GM19438 (cell line): ENCODE measurements around the gene MAGED1.

Experiments
- ATAC-seq: cut with Tn5 transposase; IDR thresholded peaks from one replicate; pipeline ENCODE4 v1.9.1; 2021; ENCODE audit warnings: low read depth; ENCODE audit not compliant: unreplicated experiment

MAGED1 gene

DNA sequence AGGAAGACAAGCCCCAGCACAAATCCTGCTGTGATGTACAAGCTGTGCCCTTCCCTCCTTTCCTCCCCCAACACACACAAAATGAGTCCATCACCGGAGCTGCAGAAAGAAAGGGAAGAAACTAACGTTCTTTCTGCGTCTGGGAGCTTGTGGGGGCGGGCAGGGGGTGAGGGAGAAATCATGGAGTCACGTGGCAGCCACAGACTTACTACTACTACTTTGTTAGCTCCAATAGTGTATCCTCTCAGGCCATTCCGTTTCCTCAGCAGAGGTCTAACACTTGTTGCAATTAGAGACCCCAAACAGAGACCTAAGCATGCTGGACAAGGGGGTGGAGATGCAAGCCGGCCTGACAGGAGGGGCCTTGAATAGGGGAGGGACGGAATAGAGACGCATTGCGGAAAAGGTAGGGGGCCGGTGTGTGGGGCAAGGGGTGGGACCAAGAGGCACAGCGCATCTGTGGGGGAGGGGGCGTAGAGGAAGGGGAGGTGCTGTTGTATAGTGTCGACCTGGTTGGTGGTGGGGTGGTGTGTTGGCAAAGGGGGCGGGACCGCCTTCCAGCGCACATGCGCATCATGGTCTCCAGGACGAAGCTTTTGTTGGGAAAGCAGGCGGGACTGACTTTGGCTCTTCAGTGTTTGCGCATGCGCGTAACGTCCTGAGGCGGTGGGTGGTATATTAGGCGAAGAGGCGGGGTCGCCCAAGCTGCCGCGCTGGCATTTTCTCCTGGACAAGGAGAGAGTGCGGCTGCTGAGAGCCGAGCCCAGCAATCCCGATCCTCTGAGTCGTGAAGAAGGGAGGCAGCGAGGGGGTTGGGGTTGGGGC lies at the start of gene MAGED1:
TSS of gene MAGED1 (plus strand) at position 703 of the 825 bp plus-strand sequence. CDS start 682 bp downstream, outside the sequence.
- peak; percentile 51 for ATAC-seq

GRCh38 chrX:51847463-51847862 lies 46.0 kb upstream of the MAGED1 start:
- no peak for ATAC-seq

DNA sequence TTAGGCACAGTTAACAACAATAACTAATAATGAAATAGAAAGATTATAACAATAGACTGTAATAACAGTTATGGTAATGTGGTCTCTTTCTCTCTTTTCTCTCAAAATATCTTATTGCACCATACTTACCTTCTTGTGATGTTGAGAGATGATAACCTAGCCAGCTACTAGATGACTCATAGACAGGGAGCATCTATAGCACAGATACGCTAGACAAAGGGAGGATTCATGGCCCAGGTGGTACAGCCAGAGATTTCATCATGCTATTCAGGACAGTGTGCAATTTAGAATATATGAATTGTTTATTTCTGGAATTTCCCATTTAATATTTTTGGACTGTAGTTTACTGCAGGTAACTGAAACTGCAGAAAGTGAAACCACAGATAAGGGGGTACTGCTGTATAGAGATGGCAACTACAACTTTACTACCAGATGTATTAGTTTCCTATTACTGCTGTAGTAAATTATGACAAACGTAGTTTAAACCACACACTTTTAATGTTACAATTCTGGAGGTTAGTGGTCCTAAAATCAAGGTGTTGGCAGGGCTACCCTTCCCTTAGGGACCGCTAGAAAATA lies 41.8 kb upstream of the MAGED1 start:
- no peak for ATAC-seq

DNA sequence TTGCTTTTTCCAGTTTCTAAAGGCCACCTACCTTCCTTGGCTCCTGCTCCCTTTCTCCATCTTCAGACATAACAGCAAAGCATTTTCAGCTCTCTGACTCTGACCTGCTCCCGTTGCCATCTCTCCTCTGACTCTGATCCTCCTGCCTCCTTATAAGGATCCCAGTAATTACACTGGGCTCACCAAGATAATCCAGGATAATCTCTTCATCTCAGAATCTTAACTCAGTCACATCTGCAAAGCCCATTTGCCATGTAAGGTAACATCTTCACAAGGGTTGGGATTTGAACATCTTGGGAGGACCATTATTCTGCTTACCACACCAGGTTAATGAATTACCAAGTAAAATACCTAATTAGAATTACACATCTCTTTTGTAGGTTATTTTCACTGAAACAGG lies 41.3 kb upstream of the MAGED1 start:
- no peak for ATAC-seq

DNA sequence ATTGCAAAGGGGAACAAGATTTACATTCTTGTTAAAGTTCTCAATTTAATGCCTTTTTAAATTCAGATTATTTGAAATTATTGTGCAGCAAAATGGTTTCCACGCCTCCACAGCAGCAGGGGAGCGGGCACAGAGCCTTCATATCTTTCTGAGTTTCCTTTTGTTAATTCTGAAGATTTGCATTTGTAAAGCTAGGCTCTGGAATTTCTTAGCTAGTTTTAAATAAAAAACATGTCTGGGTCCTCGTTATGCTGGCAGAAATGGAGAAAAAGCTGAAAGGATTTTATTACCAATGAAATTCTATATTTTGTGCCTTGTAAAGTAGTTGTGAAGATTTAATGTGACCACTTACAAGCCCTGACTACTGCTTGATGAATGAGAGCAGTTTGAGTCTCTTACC lies 40.8 kb upstream of the MAGED1 start:
- ATAC-seq = no peak

- no peak for ATAC-seq
Measured at GRCh38 chrX:51853251-51853650, 40.2 kb upstream of the MAGED1 start.

DNA sequence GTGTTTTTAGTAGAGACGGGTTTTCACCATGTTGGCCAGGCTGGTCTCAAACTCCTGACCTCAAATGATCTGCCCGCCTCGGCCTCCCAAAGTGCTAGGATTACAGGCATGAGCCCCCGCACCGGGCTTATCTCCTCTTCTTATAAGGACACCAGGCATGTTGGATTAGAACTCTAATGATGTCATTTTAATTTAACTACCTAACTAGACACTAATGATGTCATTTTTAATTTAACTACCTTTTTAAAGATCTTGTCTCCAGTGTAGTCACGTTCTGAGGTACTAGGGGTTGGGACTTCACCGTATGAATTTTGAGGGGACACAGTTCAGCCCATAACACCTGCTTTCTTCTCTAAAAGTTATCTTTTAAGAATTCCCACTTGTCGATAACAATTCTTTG lies 37.7 kb upstream of the MAGED1 start:
- no peak for ATAC-seq

DNA sequence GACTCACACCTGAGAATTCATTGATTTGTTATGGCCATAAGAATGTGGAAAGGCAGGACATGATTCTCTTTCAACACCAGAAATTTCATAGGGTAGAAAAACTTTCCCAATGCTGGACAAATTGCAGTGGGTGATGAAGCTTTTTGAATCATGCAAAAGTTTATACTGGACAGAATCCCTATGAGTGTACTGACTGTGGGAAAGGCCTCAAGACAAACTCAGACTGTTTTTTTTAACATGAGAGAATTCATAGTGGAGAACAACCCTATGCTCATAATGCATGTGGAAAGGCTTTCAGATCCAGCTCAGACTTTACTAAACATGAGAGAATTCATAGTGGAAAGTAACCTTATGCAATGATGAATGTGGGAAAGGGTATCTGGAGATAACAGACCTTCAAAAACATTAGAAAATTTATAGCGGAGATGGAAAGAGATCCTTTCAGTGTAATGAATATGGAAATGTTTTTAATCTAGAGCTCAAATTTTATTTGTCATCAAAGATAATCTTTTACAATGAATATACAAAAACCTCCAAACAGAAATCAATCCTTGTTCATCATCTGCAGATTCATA lies 36.2 kb upstream of the MAGED1 start:
- no peak for ATAC-seq

- no peak for ATAC-seq
Measured at GRCh38 chrX:51860679-51861078, 32.7 kb upstream of the MAGED1 start.

DNA sequence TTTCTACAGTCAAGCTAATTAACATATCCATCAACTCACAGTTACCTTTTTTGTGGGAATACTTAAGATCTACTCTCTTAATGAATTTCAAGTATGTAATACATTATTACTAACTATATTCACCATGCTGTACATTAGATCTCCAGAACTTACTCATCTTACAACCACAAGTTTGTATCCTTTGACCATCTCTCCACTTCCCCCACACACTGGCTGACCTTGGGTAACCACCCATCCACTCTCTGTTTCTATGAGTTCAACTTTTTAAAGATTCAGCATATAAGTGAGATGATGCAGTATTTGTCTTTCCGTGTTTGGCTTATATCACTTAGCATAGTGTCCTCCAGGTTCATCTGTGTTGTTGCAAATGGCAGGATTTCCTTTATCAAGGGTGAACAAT lies 30.5 kb upstream of the MAGED1 start:
- ATAC-seq = no peak

GRCh38 chrX:51866210-51866609 lies 27.2 kb upstream of the MAGED1 start:
- ATAC-seq = no peak

DNA sequence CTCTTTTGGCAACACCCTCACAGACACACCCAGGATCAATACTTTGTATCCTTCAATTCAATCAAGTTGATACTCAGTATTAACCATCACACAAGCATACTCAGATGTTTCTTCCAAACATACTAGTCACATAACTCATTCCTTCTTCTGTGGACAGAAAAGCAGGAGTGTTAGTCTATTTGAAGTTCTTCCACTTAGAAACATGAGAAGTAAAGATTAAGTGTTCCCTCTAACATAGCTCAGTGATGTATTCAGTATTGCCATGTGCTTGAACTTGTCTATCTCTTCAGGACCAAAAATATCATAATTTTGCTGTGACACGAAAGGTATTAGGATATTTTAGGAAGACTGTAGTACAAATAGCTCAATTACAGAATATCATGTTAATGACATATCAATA lies 25.8 kb upstream of the MAGED1 start:
- ATAC-seq = no peak

DNA sequence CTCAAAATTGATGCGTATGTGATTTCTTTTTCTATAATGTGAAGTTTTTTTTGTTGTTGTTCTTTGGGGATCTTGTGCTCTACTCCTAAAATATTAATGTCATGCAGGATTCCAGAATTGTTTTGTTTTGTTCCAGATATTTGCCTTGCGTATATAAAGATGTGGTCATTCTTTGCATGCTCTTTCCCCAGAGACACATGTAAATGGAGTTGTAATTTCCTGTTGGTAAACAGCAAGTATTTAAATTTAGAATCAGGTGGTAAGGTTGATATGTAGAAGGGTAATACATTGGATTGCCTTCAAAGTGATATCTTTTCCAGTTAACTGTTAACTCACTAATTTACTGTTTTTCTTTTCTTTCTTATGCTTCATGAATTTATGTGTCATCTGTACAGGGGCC lies 23.1 kb upstream of the MAGED1 start:
- no peak for ATAC-seq

DNA sequence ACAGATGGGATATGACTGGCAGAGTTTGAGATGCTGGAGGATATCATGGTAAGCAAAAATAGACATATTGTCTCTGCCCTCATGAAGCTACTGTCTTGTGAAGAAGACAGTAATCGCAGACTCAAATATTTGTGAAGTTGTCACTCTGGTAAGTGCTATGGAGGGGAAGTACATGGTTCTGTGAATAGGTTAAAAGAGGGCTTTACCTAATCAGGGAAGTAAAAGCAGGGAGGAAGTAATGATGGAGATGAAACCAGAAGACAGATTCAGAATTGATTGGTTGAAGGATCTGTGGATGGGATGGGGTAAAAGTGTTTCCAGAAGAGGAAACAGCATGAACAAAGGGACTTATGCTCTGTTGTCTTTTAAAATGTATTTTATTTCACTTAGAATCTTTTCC lies 19.3 kb upstream of the MAGED1 start:
- no peak for ATAC-seq

- ATAC-seq = no peak
Measured at GRCh38 chrX:51876441-51876840, 17.0 kb upstream of the MAGED1 start.

DNA sequence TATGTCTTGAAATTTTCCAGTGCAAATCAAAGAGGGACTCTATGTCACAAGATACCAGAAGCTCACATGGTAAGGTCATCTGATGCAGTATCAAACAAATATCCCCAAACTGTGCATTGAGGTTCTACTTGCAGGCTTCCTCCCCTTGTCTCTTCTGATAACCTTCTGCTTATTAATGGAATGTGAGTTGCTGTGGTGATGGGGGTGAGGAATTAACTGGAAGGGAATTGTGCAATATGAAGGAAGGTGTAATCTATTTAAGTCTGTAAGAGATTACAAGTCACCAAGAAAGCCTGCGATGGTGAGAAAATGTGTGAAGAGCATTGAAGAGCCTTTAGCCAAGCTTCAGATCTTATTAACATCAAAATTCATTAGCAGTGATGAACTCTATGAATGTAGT lies 15.4 kb upstream of the MAGED1 start:
- ATAC-seq = no peak

GRCh38 chrX:51889851-51890250 lies 3.6 kb upstream of the MAGED1 start:
- ATAC-seq = no peak

- no peak for ATAC-seq
Measured at GRCh38 chrX:51891245-51891644, 2.2 kb upstream of the MAGED1 start.

GRCh38 chrX:51891821-51892551 lies 1.4 kb upstream of the MAGED1 start:
- no peak for ATAC-seq

DNA sequence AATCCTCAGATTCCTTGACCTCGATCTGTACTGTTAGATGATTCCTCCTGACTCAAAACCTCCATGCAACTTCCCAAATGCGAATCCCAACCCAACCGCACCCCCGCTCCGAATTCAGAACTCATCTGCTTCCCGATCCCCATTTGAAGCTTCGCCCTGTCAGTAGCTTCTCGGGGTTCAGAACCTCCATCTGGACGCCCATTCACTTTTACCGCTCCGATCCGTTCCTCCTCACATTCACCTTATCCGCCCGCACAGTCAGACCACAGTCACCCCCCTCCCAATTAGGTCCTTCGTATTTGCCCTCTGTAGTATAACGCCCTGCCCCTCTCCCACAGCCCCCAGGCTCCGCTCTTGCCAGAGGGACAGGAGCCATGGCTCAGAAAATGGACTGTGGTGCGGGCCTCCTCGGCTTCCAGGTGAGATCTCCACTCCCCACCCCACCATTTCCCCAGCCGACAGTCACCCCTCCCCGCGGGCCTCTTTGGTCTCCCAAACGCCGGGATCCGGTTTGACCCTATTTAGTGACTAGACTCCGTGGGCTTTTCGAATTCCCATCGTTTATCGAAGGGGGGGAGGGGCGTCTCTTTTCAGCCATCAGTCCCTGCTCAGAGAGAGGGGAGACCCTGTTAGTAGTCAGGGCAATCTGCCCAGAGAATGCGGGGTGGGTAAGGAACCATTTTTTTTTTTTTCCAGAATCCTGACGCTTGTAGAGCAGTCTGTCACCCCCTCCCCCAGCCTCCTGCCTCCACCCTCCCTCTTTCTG lies 691 bp downstream of the MAGED1 start:
- ATAC-seq = no peak
